Bone marrow (tissue), 2 donors: ENCODE results near the gene MEOX2.

Source experiments
- DNase-seq, 2 donors: peaks; one replicate each; lab custom pipeline; 2025; lab: John Stamatoyannopoulos, UW

MEOX2 gene

GRCh38 chr7:15686295-15686956 is at the start of gene MEOX2:
TSS of gene MEOX2 (minus strand) at chr7:15686683. CDS start at chr7:15686402, 281 bp downstream.
- no peak for DNase-seq

GRCh38 chr7:15729746-15730145 is 43.3 kb upstream of the MEOX2 start:
- DNase-seq: no peak

GRCh38 chr7:15725051-15725450 is 38.6 kb upstream of the MEOX2 start:
- no peak for DNase-seq

- DNase-seq: no peak
These were observed 37.4 kb upstream of the MEOX2 start for GRCh38 chr7:15723841-15724240.

- DNase-seq: peak in 1 of 2 donors; percentile 13
These were observed 34.5 kb upstream of the MEOX2 start for GRCh38 chr7:15720849-15721471.

GRCh38 chr7:15719311-15719710 is 32.8 kb upstream of the MEOX2 start:
- DNase-seq: no peak

- DNase-seq: no peak
These were observed 29.0 kb upstream of the MEOX2 start for GRCh38 chr7:15715435-15715834.

GRCh38 chr7:15709978-15710377 is 23.5 kb upstream of the MEOX2 start:
- DNase-seq: no peak

GRCh38 chr7:15707570-15707969 is 21.1 kb upstream of the MEOX2 start:
- no peak for DNase-seq

GRCh38 chr7:15703732-15704131 is 17.2 kb upstream of the MEOX2 start:
- DNase-seq: no peak

GRCh38 chr7:15692501-15693020 is 6.1 kb upstream of the MEOX2 start:
- no peak for DNase-seq

GRCh38 chr7:15688911-15689310 is 2.4 kb upstream of the MEOX2 start:
- no peak for DNase-seq

- DNase-seq: no peak
These were observed 1.8 kb upstream of the MEOX2 start for GRCh38 chr7:15688279-15688626.

- no peak for DNase-seq
These were observed 1.2 kb upstream of the MEOX2 start for GRCh38 chr7:15687546-15688278.

- no peak for DNase-seq
These were observed 568 bp upstream of the MEOX2 start for GRCh38 chr7:15686957-15687545.

- DNase-seq: no peak
These were observed 857 bp downstream of the MEOX2 start for GRCh38 chr7:15685358-15686294.

GRCh38 chr7:15684871-15685270 is 1.6 kb downstream of the MEOX2 start:
- DNase-seq: no peak

GRCh38 chr7:15684111-15684800 is 2.2 kb downstream of the MEOX2 start:
- DNase-seq: no peak

GRCh38 chr7:15682751-15683245 is 3.7 kb downstream of the MEOX2 start:
- DNase-seq: no peak

GRCh38 chr7:15682111-15682510 is 4.4 kb downstream of the MEOX2 start:
- DNase-seq: no peak

- DNase-seq: no peak
These were observed 4.9 kb downstream of the MEOX2 start for GRCh38 chr7:15681631-15682030.
